Right renal pelvis (tissue), 4 donors: ENCODE results near the gene DCLK3. TPM values are rescaled to one million over a fixed set of nuclear protein-coding genes. Genes with fewer than 3 reads are reported as not detected.

ENCODE experiments used
- DNase-seq, 4 donors: peaks; one replicate each; pipeline ENCODE4 v3.0.0-alpha.2; 2013; ENCODE audit warnings: low read depth in 4 of 4, low spot score in 3 of 4, missing footprints in 1 of 4
- polyA plus RNA-seq, 4 donors: library from polyadenylated mRNA; unstranded; fragments of 120-200 nt; gene quantifications; one replicate each; pipeline ENCODE4 v1.2.1, GENCODE V29; 2013; ENCODE audit not compliant: insufficient read length in 4 of 4

DCLK3 gene
- polyA plus RNA-seq, 4 donors = 0.79 to 2.1 (median 1.1) TPM

- no peak for DNase-seq
Observed at GRCh38 chr3:36679384-36680200, 84.8 kb downstream of the DCLK3 start.

DNA sequence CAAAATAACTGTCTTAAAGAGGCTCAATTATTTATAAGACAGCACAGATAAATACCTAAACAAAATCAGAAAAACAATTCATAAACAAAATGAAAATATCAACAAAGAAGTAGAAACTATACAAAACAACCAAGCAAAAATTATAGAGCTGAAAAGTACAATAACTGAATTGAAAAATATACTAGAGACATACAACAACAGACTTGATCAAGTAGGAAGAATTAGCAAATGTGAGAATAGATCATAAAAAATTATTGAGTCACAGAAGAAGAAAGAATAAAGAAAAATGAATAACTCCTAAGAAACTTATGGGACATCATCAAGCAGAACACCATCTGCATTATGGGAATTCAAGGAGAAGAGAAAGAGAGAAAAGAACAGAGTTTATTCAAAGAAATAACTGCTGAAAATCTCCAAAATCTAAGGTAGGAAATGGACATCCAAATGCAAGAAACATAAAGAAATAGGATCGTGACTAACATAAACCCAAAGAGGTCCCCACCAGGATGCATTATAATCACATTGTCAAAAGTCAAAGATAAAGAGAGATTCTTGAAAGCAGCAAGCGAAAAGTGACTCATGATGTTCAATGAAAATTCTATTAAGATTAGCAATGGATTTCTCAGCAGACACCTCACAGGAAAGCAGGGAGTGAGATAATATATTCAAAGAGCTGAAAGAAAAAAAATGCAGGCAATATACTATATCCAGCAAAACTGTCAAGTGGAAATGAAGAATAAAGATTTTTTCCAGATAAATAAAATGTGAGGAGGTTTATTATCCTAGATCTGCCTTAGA lies 85.9 kb downstream of the DCLK3 start:
- DNase-seq = no peak

DNA sequence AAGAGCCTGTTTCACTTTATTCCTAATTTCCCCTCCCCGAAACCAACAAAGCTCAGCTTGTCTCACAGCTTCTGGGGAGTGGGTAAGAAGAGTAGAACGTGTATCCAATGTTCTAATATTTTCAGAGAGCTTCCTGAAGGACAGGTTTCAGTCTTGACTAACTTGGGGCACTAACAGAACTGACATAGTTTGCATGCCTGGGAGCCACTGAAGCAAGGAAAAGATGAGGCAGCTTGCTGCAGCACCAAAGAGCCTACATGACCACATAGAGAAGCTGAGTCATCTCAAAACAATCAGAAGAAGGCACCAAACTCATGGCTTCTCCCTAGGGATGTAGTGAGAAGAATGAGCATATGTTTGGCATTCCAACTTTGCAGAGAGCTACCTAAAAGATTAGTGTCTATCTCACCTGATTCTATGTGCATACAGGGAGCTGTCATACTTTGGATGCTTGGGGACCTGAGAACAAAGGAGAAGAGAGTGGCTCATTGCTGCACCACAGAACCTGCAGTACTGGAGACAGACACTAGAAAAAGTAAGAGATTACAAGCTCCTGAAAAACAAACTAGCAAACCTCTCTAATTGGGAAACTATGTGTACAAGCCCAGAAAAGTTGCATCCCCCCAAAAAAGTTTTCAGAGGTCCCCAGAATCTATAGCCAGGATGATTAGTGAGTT lies 86.9 kb downstream of the DCLK3 start:
- DNase-seq = no peak

DNA sequence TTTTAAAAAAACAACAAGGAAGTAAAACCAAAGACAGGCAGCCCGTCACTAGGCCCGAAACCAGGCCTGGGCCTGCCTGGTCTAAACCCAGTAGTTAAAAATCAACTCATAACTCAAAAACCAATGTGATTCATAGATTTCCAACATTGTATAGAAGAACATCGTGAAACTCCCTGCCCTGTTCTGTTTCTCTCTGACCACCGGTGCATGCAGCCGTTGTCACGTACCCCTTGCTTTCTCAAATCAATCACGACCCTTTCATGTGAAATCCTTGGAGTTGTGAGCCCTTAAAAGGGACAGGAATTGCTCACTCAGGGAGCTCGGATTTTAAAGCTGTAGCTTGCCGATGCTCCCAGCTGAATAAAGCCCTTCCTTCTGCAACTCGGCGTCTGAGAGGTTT lies 89.5 kb downstream of the DCLK3 start:
- no peak for DNase-seq

DNA sequence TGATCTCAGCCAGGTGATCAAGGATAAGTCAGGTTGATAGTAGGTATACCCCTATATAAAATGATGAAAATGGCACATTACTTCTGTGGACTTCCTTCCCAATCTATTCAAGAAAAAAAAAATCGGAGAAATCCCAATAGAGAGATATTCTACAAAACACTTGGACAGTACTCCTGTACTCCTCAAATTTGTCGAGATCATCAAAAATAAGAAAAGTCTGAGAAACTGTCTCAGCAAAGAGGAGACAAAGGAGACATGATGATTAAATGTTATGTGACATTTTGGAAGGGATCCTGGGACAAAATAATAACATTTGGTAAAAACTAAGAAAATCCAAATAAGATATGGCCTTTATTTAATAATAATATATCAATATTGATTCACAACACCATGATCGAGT lies 94.6 kb downstream of the DCLK3 start:
- DNase-seq = no peak

DNA sequence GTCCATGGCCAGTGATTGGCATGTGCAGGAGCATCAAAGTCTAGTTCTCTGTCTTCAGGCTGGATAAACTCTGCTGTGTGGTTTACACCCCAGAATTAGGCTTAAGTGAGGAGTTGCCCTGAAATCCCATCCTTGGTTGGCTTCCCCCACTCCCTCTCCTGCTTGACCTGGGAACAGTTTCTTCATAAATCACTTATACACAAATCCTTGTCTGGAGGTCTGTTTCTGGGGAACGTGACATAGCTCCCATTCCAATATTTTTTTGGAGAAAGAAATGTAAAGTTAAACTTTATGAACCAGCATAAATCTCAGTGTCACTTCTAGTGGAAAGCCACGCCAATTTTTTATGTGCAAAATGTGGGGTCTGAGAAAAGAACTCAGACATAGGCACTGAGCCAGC lies 98.2 kb downstream of the DCLK3 start:
- DNase-seq = no peak

DNA sequence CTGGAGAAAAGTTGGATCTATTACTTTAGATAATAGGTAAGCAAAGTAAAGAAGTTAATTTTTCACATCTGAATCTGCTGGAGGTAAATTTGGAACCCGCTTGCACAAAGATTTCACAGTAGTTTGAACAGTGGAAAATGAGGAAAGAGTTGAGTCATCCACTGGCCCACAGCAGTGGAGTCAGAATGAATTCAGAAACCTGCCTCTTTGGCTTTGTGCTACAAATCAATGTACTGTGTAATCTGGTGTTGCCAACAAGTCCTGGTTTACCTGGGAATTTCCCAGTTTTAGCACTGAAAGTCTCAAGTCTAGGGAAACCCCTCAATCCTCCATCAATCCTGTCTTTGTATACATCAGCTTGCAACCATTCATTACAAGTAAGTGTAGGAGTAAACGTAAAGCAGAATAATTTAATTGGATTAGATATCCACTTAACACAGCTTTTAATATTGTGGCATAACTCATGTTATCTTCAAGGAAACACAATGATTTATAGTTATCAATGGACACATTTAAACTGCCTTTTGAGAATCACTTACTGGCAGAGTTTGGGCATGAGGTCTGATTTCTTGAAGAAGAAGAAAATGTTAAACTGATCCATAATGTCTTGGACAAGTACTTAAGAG lies 100.6 kb downstream of the DCLK3 start:
- no peak for DNase-seq

DNA sequence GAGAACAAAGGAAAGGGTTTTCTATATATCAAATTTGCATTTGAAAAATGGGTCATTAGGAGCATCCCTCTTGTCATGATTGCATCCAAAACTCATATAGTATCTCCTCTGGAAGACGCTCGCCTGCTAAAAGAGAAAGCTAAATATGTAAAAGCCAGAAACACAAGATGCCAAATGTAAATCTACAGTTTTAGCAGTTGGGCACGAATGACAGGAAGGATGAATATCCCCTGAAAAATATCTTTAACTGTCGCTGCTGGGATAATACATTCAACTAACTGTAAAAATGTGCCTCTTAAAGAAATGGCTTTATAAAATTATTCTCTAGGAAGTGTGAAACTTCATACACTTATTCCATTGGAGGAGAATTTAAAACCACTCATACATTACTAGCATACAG lies 101.7 kb downstream of the DCLK3 start:
- no peak for DNase-seq

Other genes with a start within 250 kb of the DCLK3 start
- gene TRANK1, start 180.5 kb upstream of the DCLK3 start, polyA plus RNA-seq = 1 to 10 TPM; 6.4 to 8.4 (median 7.0) TPM
- 10 to 100 TPM; 45.5 to 57.7 (median 56.0) TPM for gene EPM2AIP1, start 228.6 kb upstream of the DCLK3 start, polyA plus RNA-seq
- gene MLH1, start 229.0 kb upstream of the DCLK3 start, polyA plus RNA-seq = 10 to 100 TPM; 44.2 to 56.8 (median 49.9) TPM